Liver (tissue), 9 donors: ENCODE results near the gene ANK3. TPM values are rescaled to one million over a fixed set of nuclear protein-coding genes. Genes with fewer than 3 reads are reported as not detected.

Experiments used
- DNase-seq: peaks from one replicate; pipeline ENCODE4 v3.0.0-alpha.2; 2017; ENCODE audit warnings: low spot score
- H3K27ac ChIP-seq, 2 donors: one replicate each; pipeline ENCODE4 v1.7.0; 2013; ENCODE audit warnings: inconsistent platforms in 2 of 2, low read length in 2 of 2, control low read depth in 1 of 2, low read depth in 1 of 2, mild to moderate bottlenecking in 1 of 2
- H3K27me3 ChIP-seq, 4 donors: one replicate each; pipeline versions ENCODE4 v1.6.1 to v1.7.0; 2013; ENCODE audit warnings: low read length in 3 of 4, inconsistent platforms in 1 of 4, mild to moderate bottlenecking in 1 of 4, moderate library complexity in 1 of 4; ENCODE audit not compliant: control insufficient read depth in 4 of 4, insufficient read depth in 4 of 4
- H3K36me3 ChIP-seq, 4 donors: one replicate each; pipeline versions ENCODE4 v1.6.1 to v1.7.0; 2013; ENCODE audit warnings: low read length in 3 of 4, mild to moderate bottlenecking in 3 of 4, low read depth in 1 of 4, moderate library complexity in 1 of 4; ENCODE audit not compliant: control insufficient read depth in 4 of 4, insufficient read depth in 3 of 4
- H3K4me1 ChIP-seq, 4 donors: one replicate each; pipeline versions ENCODE4 v1.6.1 to v1.7.0; 2013; ENCODE audit warnings: low read length in 3 of 4, mild to moderate bottlenecking in 3 of 4, moderate library complexity in 1 of 4; ENCODE audit not compliant: control insufficient read depth in 4 of 4, insufficient read depth in 4 of 4
- H3K4me3 ChIP-seq, 3 donors: one replicate each; pipeline versions ENCODE4 v1.6.1 to v1.7.0; 2013; ENCODE audit warnings: low read length in 3 of 3, control low read depth in 1 of 3, low read depth in 1 of 3, mild to moderate bottlenecking in 1 of 3
- H3K9ac ChIP-seq, 2 donors: one replicate each; pipeline ENCODE4 v1.7.0; 2013; ENCODE audit warnings: low read length in 2 of 2, mild to moderate bottlenecking in 2 of 2, moderate library complexity in 2 of 2, control low read depth in 1 of 2, low read depth in 1 of 2
- H3K9me3 ChIP-seq, 4 donors: one replicate each; pipeline versions ENCODE4 v1.6.1 to v1.7.0; 2013; ENCODE audit warnings: low read length in 3 of 4; ENCODE audit not compliant: control insufficient read depth in 4 of 4
- EGR1 ChIP-seq, 2 donors: IDR thresholded peaks; 2 replicates each; pipeline ENCODE4 v1.6.1; 2016 to 2018; ENCODE audit warnings: antibody characterized with exemption in 2 of 2, low read depth in 2 of 2
- FOXA1 ChIP-seq: IDR thresholded peaks from 2 replicates; pipeline ENCODE4 v1.6.1; 2016; ENCODE audit warnings: antibody characterized with exemption
- FOXA2 ChIP-seq: IDR thresholded peaks from 2 replicates; pipeline ENCODE4 v1.6.1; 2016; ENCODE audit warnings: antibody characterized with exemption
- GABPA ChIP-seq, 2 donors: IDR thresholded peaks in 1 of 2; conservative IDR thresholded peaks in 1 of 2; 2 replicates each; pipeline ENCODE4 v1.6.1; 2016; ENCODE audit warnings: antibody characterized with exemption in 2 of 2, mild to moderate bottlenecking in 1 of 2, moderate library complexity in 1 of 2
- HNF4A ChIP-seq, 2 donors: conservative IDR thresholded peaks; 2 replicates each; pipeline ENCODE4 v1.6.1; 2016; ENCODE audit warnings: antibody characterized with exemption in 2 of 2, mild to moderate bottlenecking in 2 of 2
- HNF4G ChIP-seq: IDR thresholded peaks from 2 replicates; pipeline ENCODE4 v1.6.1; 2016; ENCODE audit warnings: antibody characterized with exemption
- NR2F2 ChIP-seq: IDR thresholded peaks from 2 replicates; pipeline ENCODE4 v1.6.1; 2016; ENCODE audit warnings: antibody characterized with exemption
- RAD21 ChIP-seq, 2 donors: IDR thresholded peaks; 2 replicates each; pipeline ENCODE4 v1.6.1; 2016; ENCODE audit warnings: antibody characterized with exemption in 2 of 2, mild to moderate bottlenecking in 2 of 2
- RXRA ChIP-seq, 2 donors: IDR thresholded peaks; 2 replicates each; pipeline ENCODE4 v1.6.1; 2017 to 2018; ENCODE audit warnings: antibody characterized with exemption in 2 of 2, mild to moderate bottlenecking in 1 of 2
- SP1 ChIP-seq: IDR thresholded peaks from 2 replicates; pipeline ENCODE4 v1.6.1; 2018; ENCODE audit warnings: antibody characterized with exemption, mild to moderate bottlenecking
- TAF1 ChIP-seq: conservative IDR thresholded peaks from 2 replicates; pipeline ENCODE4 v1.6.1; 2016; ENCODE audit warnings: antibody characterized with exemption, mild to moderate bottlenecking
- YY1 ChIP-seq: IDR thresholded peaks from 2 replicates; pipeline ENCODE4 v1.6.1; 2016; ENCODE audit warnings: antibody characterized with exemption, mild to moderate bottlenecking
- WGBS: extraction: QIAGEN DNeasy Blood & Tissue Kit; methylation state at CpG from one replicate; pipeline ENCODE4 v1.1.7; 2013; 5-methylcytosine and 5-hydroxymethylcytosine counted together
- polyA plus RNA-seq, 2 donors: library from polyadenylated mRNA; stranded (reverse) in 1 of 2; unstranded in 1 of 2; fragments of 200-250 nt in 1 of 2; fragments of >200 nt in 1 of 2; fragmentation: Nextera tagmentation in 1 of 2; extraction: Ambion mirVana in 1 of 2; gene quantifications; one replicate each; pipeline versions ENCODE4 v1.2.1 to v1.2.3, GENCODE V29; 2013 to 2015
- total RNA-seq, 2 donors: library from RNA; depleted of rRNA; stranded (reverse); fragments of >200 nt; gene quantifications; one replicate each; pipeline ENCODE4 v1.2.3, GENCODE V29; 2014
- TF ChIP-seq, protein P1 (sequence below): IDR thresholded peaks from 2 replicates; pipeline ENCODE4 v1.6.1; 2016; ENCODE audit warnings: antibody characterized with exemption
- TF ChIP-seq, protein P2 (sequence below): IDR thresholded peaks from 2 replicates; pipeline ENCODE4 v1.6.1; 2016; ENCODE audit warnings: antibody characterized with exemption
- TF ChIP-seq, protein P3 (sequence below): IDR thresholded peaks from 2 replicates; pipeline ENCODE4 v1.6.1; 2016; ENCODE audit warnings: antibody characterized with exemption, mild to moderate bottlenecking
- TF ChIP-seq, protein P4 (sequence below): fragments of 150-350 bp; IDR thresholded peaks from 2 replicates; pipeline ENCODE4 v1.5.1; 2017; ENCODE audit warnings: improper control_type of control experiment, low read depth, low read length; ENCODE audit not compliant: missing input control
- donor health status: healthy.
- donor health status: healthy.
- donor health status: healthy.
- donor health status: healthy.
- donor health status: healthy.

Gene ANK3
- total and polyA plus RNA-seq, 4 donors, result 5.7 to 30.0 (median 9.7) TPM

DNA sequence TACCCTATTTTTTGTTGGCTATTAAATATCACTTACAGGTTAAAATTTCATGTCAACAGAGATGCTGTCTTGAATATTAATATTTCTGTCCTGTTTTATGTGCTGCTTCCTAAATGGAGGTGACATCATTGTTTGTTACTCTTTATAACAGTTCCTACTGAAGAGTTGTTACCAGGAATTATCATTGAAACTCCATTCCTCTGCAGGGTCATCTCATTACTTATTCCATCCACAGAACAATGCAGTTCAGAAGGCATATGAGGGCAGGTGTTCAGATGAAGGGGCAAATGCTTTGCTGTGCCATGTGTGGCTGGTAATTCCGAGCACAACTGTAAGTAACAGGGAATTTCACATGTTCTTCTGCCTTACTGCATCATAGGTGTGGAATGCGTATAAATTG lies 113.4 kb downstream of the ANK3 start:
- 98% methylated on average over 2 of the region's 2 CpGs for WGBS
- no peaks in the 10 kb centered on the region for H3K4me1 ChIP-seq
- no peak for TF ChIP-seq GABPA (IDR thresholded peaks at IDR 0.05 in 1 of 2, conservative IDR thresholded peaks at IDR 0.05 in 1 of 2)
- no peak for DNase-seq
- no peak overlapping the region for H3K9ac ChIP-seq
- no peaks in the 10 kb centered on the region for H3K36me3 ChIP-seq
- H3K9me3 ChIP-seq, result no peaks in the 10 kb centered on the region
- no peak overlapping the region for H3K4me3 ChIP-seq
- H3K27ac ChIP-seq, result no peak overlapping the region
- H3K27me3 ChIP-seq, result no peaks in the 10 kb centered on the region

DNA sequence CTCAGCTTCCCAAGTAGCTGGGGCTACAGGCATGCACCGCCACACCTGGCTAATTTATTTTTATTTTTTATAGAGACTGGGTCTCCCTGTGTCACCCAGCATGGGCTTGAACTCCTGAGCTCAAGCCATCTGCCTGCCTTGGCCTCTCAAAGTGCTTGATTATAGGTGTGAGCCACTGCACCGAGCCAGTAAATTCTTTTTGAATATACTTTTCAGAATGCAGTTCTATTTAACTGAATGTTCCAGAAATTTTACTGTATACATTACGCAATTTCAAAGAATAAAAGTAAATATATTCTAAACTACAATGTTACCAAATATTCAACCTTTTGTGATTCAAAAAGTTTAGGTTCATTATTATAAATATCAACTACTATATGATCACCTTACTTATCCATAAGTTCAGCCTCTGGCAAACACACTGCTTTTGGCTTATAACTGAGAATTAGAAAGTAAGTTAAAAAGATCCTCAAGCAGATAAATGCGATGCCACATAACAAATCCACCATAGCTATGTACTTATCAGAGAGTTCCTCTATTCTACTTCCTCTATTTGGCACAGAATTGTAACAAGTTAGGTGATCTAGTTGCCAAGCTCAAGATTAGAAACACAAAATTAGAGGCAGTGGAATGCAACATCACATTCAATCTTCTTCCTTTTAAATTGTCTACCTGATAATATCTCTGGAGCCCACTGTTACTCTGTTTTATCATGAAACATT lies 118.2 kb downstream of the ANK3 start:
- H3K36me3 ChIP-seq, result no peaks in the 10 kb centered on the region
- H3K9me3 ChIP-seq, result no peaks in the 10 kb centered on the region
- no peak overlapping the region for H3K27ac ChIP-seq
- no peak overlapping the region for H3K9ac ChIP-seq
- 90% methylated on average over 4 of the region's 4 CpGs for WGBS
- no peak for TF ChIP-seq NR2F2
- DNase-seq, result no peak
- H3K4me3 ChIP-seq, result no peak overlapping the region
- no peaks in the 10 kb centered on the region for H3K4me1 ChIP-seq
- H3K27me3 ChIP-seq, result no peaks in the 10 kb centered on the region

DNA sequence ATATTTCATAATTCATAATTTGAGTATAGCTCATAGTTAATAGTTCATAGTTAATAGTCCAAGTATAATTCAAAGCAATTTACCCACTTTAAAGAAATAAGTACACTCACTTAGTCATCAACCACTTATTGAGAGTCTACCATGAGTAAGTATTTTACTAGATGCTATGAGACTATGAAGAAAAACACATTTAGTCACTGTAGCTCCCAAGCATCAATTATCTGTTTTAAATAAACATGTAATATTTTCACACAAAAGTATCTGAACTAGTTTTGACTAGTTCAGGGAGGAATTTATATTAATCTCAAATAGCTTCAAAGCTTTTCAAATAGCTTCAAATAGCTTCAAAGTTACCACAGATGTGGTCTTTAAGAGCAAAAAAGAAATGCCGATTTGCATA lies 119.2 kb downstream of the ANK3 start:
- Histone ChIP-seq H3K27me3 (no peaks in the 10 kb centered on the region), H3K36me3 (no peaks in the 10 kb centered on the region), H3K27ac (no peak overlapping the region), H3K9ac (no peak overlapping the region), H3K9me3 (no peaks in the 10 kb centered on the region), H3K4me3 (no peak overlapping the region), H3K4me1 (no peaks in the 10 kb centered on the region)
- WGBS, result 95% methylated on average over 1 of the region's 1 CpG
- TF ChIP-seq FOXA2, result no peak
- TF ChIP-seq RXRA (IDR thresholded peaks at IDR 0.05), result no peak
- TF ChIP-seq, protein P1, sequence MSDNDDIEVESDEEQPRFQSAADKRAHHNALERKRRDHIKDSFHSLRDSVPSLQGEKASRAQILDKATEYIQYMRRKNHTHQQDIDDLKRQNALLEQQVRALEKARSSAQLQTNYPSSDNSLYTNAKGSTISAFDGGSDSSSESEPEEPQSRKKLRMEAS, result no peak
- TF ChIP-seq, protein P2, sequence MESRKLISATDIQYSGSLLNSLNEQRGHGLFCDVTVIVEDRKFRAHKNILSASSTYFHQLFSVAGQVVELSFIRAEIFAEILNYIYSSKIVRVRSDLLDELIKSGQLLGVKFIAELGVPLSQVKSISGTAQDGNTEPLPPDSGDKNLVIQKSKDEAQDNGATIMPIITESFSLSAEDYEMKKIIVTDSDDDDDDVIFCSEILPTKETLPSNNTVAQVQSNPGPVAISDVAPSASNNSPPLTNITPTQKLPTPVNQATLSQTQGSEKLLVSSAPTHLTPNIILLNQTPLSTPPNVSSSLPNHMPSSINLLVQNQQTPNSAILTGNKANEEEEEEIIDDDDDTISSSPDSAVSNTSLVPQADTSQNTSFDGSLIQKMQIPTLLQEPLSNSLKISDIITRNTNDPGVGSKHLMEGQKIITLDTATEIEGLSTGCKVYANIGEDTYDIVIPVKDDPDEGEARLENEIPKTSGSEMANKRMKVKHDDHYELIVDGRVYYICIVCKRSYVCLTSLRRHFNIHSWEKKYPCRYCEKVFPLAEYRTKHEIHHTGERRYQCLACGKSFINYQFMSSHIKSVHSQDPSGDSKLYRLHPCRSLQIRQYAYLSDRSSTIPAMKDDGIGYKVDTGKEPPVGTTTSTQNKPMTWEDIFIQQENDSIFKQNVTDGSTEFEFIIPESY, result no peak
- no peak for TF ChIP-seq EGR1 (IDR thresholded peaks at IDR 0.05; ENCODE audit: low read depth in 2 of 2)
- TF ChIP-seq HNF4A (conservative IDR thresholded peaks at IDR 0.05), result no peak
- DNase-seq, result no peak

DNA sequence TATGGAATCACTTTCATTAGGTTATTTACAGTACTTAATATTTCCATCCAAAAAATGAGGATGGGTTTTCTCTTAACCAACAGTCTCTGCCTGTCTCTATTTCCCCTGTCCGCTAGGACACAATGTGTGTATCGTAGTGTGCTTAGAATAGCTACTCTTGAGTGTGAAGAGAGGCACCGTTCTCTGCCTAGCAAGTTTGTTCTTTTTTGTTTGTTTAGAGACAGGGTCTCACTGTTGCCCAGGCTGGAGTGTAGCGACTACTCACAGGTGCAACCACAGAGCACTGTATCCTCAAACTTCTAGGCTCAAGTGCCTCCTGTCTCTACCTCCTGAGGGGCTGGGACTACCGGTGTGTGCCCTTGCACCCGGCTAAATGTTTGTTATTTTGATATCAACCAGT lies 121.9 kb downstream of the ANK3 start:
- H3K27ac ChIP-seq, result no peak overlapping the region
- H3K9ac ChIP-seq, result no peak overlapping the region
- WGBS, result 81% methylated on average over 6 of the region's 6 CpGs
- H3K27me3 ChIP-seq, result no peaks in the 10 kb centered on the region
- no peaks in the 10 kb centered on the region for H3K9me3 ChIP-seq
- H3K4me3 ChIP-seq, result no peak overlapping the region
- no peaks in the 10 kb centered on the region for H3K4me1 ChIP-seq
- no peaks in the 10 kb centered on the region for H3K36me3 ChIP-seq
- DNase-seq, result no peak
- TF ChIP-seq SP1 (no peak), TAF1 (no peak), RXRA (IDR thresholded peaks at IDR 0.05) (no peak), HNF4A (conservative IDR thresholded peaks at IDR 0.05) (no peak), GABPA (IDR thresholded peaks at IDR 0.05 in 1 of 2, conservative IDR thresholded peaks at IDR 0.05 in 1 of 2) (no peak), FOXA1 (no peak), YY1 (no peak), HNF4G (no peak), RAD21 (IDR thresholded peaks at IDR 0.05) (no peak), FOXA2 (no peak), EGR1 (IDR thresholded peaks at IDR 0.05; ENCODE audit: low read depth in 2 of 2) (no peak)
- TF ChIP-seq, protein P3, sequence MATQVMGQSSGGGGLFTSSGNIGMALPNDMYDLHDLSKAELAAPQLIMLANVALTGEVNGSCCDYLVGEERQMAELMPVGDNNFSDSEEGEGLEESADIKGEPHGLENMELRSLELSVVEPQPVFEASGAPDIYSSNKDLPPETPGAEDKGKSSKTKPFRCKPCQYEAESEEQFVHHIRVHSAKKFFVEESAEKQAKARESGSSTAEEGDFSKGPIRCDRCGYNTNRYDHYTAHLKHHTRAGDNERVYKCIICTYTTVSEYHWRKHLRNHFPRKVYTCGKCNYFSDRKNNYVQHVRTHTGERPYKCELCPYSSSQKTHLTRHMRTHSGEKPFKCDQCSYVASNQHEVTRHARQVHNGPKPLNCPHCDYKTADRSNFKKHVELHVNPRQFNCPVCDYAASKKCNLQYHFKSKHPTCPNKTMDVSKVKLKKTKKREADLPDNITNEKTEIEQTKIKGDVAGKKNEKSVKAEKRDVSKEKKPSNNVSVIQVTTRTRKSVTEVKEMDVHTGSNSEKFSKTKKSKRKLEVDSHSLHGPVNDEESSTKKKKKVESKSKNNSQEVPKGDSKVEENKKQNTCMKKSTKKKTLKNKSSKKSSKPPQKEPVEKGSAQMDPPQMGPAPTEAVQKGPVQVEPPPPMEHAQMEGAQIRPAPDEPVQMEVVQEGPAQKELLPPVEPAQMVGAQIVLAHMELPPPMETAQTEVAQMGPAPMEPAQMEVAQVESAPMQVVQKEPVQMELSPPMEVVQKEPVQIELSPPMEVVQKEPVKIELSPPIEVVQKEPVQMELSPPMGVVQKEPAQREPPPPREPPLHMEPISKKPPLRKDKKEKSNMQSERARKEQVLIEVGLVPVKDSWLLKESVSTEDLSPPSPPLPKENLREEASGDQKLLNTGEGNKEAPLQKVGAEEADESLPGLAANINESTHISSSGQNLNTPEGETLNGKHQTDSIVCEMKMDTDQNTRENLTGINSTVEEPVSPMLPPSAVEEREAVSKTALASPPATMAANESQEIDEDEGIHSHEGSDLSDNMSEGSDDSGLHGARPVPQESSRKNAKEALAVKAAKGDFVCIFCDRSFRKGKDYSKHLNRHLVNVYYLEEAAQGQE, result no peak
- TF ChIP-seq, protein P1, result no peak
- TF ChIP-seq, protein P4, sequence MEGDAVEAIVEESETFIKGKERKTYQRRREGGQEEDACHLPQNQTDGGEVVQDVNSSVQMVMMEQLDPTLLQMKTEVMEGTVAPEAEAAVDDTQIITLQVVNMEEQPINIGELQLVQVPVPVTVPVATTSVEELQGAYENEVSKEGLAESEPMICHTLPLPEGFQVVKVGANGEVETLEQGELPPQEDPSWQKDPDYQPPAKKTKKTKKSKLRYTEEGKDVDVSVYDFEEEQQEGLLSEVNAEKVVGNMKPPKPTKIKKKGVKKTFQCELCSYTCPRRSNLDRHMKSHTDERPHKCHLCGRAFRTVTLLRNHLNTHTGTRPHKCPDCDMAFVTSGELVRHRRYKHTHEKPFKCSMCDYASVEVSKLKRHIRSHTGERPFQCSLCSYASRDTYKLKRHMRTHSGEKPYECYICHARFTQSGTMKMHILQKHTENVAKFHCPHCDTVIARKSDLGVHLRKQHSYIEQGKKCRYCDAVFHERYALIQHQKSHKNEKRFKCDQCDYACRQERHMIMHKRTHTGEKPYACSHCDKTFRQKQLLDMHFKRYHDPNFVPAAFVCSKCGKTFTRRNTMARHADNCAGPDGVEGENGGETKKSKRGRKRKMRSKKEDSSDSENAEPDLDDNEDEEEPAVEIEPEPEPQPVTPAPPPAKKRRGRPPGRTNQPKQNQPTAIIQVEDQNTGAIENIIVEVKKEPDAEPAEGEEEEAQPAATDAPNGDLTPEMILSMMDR, result no peak
